ENCODE results near the gene EPHX1.

EPHX1 gene

DNA sequence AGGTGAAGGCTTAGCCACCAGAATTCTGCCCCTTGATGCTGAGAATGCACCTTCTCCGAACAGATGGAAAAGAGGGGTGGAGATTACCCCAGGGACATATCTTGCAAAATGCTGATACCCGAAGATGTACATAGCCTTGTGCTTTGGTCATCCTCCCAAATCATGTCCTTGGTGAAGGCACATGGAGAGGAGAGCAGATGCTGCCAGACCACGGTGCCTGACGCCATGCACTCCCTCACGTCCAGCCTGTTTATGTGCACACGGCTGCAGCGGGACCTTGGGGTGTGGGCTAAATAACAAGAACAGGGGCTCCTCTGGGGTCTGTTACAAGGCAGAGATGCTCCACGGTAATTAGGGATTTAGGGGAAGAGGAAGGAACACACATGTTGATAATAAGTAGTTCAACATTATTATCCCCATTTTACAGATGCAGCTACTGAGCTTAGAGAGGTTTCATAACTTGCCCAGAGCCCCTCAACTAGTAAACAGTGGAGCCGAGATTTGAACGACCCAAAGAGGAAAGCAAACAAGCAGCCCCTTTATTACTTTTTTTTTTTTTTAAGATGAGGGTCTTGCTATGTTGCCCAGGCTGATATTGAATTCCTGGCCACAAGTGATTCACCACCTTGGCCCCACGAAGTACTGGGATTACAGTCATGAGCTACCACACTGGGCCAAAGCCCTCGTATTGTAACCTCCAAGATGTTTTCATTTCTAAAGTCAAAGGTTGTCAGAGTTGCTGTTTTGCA lies 12.9 kb downstream of the EPHX1 start:
- TF ChIP-seq CTCF (IDR thresholded peaks at IDR 0.05; ENCODE audit: low read depth, low read length), result no peak
- no peak overlapping the region for H3K4me3 ChIP-seq (ENCODE audit: low read depth, low read length)

DNA sequence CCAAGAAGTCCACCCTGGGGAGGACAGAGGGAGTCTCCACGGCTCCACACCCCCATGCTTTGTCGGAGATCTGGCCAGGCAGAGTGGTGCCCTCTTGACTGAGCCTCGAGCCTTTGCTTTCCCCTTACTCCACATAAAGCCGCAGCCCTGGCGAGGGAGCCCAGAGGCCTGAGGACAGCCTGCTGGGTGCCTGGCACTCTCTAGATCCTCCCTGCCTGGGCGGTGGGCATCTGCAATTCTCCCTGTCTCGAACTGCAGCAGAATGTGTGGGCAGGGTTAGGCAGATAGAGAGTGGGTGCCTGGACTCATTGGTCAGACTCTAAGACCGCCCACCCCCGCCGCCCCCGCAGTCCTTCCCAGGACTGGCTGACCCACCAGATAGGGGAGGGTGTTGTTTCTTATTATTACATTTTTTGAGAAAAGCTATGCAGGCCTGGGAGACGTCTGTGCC lies 13.9 kb downstream of the EPHX1 start:
- no peak overlapping the region for H3K4me3 ChIP-seq (ENCODE audit: low read depth, low read length)
- no peak for TF ChIP-seq CTCF (IDR thresholded peaks at IDR 0.05; ENCODE audit: low read depth, low read length)

GRCh38 chr1:225824533-225824941 lies 14.6 kb downstream of the EPHX1 start:
- no peak overlapping the region for H3K4me3 ChIP-seq (ENCODE audit: low read depth, low read length)
- TF ChIP-seq CTCF (IDR thresholded peaks at IDR 0.05; ENCODE audit: low read depth, low read length), result no peak

GRCh38 chr1:225825078-225825477 lies 15.2 kb downstream of the EPHX1 start:
- TF ChIP-seq CTCF (IDR thresholded peaks at IDR 0.05; ENCODE audit: low read depth, low read length), result no peak
- no peak overlapping the region for H3K4me3 ChIP-seq (ENCODE audit: low read depth, low read length)

DNA sequence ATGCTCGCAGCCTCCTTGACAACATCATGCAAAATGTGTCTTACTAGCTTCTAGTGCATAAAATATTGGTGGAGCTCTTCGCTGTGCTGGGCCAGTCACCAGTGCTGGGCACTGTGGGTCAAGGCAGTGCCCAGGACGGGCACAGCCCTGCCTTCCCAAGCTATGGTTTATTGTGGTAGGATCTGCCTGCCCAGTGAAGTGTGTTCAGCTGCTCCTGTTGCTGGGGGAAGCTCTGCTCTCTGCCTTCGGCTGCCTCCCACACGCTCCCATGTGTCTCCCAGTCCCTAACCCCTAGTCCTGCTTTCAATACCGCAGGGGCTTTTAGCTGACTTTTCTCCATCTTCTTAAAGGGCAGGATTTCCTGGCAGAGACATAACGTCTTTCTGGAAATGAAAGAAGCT lies 15.7 kb downstream of the EPHX1 start:
- H3K4me3 ChIP-seq (ENCODE audit: low read depth, low read length), result no peak overlapping the region
- TF ChIP-seq CTCF (IDR thresholded peaks at IDR 0.05; ENCODE audit: low read depth, low read length), result no peak

DNA sequence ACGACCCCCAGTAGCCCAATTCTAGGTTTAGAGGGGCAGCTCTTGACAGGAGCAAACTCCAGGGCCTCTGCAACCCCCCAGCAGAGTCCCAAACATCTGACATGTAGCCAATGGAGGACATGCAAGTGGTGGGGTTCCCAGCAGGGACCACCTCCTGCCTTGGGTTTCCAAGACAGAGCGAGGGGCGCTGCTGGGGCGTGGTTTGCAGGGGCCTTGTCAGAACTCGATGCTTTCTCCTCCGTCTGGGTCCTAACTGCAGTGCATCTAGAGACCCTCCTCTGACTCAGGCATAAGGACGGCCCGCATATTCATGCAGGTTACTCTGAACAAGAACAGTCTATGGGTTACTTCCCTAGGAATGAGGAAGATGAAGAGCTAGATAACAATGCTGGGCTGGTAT lies 17.2 kb downstream of the EPHX1 start:
- H3K4me3 ChIP-seq (ENCODE audit: low read depth, low read length), result no peak overlapping the region
- no peak for TF ChIP-seq CTCF (IDR thresholded peaks at IDR 0.05; ENCODE audit: low read depth, low read length)

DNA sequence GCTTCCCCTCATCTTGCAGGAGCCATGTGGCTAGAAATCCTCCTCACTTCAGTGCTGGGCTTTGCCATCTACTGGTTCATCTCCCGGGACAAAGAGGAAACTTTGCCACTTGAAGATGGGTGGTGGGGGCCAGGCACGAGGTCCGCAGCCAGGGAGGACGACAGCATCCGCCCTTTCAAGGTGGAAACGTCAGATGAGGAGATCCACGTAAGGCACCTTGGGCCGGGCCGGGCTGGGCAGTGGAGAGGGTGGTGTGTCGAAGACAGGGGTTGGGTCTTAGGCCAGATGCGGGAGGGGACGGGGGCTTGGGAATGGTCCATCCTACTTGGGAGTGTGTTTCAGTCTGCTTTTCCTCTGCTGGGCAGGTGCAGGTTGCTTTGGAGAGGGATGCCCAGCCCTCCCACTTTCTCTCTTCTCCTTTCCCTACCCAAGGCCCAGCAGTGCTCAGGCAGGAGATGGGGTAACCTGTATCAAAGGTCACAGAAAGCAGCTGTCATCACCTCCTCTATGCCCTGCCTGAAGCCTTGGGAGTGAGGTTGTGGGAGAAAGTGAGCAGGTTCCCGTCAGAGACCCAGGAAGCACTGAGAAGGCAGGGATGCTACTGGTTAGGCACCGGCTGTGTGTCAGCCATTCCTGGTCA lies 18.9 kb downstream of the EPHX1 start:
- no peak for TF ChIP-seq CTCF (IDR thresholded peaks at IDR 0.05; ENCODE audit: low read depth, low read length)
- no peak overlapping the region for H3K4me3 ChIP-seq (ENCODE audit: low read depth, low read length)
